NCI-H82 treated with DMSO at 0.1 percent for 48 hours (cell line): ENCODE results near the gene DLG5.

Source experiments
- DNase-seq: peaks from one replicate; lab custom pipeline; 2025; ENCODE audit not compliant: unreplicated experiment; lab: John Stamatoyannopoulos, UW

Gene DLG5

DNA sequence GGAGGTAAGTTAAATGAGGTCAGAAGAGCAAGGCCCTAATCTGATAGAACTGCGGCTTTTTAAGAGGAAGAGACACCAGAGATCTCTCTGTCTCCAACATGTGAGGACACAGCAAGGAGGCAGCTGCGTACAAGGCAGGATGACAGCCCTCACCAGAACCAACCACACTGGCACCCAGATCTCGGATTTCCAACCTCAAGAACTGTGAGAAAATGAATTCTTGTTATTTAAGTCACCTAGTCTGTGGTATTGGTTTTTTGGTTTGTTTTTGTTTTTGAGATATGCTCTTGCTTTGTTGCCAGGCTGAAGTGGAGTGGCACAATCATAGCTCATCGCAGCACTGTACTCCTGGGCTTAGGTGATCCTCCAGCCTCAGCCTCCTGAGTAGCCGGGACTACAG is 127.2 kb downstream of the DLG5 start:
- no peak for DNase-seq

DNA sequence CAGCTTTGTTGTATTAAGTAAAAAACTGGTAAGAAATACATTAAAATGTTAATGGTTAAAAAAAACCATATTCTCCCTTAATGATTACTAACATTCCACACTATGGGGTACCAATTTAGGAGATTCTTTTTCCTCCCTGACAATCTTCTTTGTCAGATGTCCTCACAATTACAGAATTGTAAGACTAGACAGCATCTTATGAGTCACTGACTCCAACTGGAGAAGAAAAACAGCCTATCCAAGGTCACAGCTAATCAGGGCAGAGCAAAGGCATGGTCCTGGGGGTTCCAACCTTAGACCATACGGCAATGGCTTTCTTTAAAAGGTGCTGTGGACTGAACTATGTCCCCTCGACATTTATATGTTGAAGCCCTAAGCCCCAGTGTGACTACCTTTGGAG is 127.6 kb downstream of the DLG5 start:
- DNase-seq = no peak

DNA sequence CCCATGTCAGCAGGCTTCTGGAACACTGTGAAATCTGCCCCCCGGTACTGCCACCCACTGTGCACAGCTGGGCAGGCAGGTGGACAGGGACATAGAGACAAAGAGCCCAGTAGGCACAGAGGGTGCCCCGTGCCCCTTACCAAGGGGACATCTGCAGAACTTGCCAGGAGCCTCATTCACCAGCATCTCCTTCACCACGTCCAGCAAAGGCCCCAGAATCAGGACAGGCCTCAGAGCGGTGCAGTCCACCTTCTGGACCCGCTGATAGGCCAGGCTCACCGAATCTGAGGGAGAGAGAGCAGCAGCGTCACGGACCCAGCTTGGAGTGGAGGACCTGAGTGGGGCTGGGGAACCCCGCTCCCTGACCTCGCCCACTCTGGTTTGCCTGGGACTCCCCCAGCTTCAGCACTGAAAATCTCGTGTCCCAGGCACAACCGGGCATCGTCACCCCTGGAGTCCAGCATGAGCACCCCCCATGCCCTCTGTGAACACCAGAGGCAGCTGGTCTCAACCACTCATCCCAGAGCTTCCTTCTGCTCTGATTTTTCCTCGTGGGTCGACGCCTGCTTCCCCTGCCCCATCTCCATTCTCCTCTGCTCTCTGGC is 130.1 kb downstream of the DLG5 start:
- no peak for DNase-seq

DNA sequence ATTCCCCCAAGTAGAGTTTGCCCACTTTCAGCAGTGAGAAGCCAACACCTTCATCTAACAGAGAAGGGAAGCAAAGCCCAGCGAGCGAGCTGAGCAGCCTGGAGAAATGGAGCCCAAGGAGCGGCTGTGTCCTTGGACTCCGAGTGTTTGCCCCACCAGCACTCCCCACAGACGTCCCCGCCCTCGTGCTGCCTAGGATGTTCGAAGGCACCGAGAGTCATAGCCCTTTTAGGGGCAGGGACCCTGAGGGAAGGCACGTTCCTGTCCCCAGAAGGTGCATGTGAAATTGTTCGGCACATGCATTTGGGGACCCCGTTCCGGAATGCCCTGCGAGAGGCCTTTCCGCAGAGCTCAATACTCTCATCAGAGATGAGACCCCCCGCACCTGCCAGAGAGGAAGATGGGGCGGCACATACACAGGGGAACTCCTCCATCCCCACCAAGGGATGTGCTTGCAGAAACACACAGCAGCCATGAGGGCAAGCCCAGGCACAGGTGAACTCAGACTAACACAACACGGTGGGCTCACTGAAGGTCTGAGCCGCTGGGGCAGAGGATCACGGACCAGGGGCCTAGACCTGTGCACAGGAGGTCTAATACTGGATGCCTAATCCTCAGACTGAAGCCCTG is 131.0 kb downstream of the DLG5 start:
- DNase-seq = no peak

DNA sequence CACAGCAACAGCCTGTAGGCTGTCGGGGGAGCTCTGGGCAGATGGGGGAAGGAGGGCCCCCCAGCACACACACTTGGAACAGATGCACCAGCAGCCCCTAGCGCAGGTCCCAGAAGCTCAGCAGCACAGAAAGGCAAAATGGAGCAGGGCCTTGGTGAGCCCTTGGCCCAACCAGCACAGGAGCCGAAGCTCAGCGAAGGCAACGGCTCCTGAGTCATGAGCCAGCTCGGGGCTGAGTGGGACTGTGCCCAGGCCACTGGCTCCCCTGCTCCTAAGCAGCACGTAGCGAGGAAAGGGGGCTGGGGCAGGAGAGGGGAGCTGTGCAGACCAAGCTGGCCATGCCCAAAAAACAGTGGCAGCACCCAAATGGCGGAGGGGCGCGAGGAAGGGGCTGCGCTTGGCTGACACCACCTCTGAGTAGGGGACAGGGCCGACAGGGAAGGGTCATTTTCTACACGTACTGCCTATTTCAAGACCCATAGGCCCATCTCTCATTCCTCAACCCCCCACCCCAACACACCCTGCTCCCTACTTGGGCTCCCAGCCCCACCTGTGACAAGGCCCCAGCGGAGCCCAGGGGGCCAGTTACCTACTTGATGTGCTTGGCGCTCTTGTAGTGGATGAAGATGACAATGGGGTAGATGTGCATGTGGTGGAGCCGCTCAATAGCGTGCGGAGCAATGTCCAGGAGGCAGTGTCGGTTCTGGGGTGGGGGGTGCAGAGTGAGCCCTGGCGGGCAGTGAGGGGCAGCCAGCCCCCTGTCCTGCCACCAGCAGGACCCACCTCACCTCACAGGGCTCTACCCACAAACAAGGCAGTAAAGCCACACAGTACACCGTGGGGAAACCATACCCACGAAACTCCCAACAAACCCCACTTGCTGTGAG is 132.1 kb downstream of the DLG5 start:
- no peak for DNase-seq

DNA sequence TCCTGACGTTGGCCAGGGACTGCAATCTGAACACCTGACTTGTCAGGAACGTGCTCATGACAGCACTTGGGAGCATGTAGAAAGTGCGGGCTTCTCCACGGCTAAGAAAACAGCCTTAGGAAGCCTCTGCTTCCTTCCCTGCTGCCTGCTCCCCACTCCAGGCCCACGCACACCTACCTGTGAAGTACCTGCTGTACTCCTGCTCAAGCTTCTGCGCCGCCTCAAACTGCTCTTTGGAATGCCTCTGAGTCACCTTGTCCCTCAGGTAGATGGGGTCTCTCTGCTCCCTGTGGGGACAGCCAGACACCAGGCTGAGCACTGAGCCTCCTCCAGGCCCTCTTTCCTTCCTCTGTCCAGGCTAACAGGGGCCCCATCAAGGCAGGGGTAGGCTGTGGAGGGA is 132.7 kb downstream of the DLG5 start:
- DNase-seq = no peak

DNA sequence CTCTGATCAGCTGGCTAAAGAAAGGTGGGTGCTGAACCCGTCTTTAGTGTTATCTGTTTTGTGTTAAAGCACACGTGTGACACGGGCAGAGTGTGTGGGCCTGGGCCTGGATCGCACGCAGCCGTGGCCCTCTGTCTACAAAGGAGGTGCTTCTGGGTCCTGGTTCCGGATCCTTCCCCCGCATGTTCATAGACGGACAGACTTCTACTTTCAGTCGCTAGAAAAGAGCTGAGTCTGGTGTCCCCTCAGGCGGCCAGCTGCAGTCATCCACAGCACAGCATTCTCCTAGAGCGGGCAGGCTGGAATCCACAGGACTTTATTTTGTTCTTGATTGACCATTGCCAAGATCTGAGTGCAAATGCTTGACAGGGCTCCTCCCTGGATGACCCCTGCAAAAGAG is 134.4 kb downstream of the DLG5 start:
- no peak for DNase-seq

DNA sequence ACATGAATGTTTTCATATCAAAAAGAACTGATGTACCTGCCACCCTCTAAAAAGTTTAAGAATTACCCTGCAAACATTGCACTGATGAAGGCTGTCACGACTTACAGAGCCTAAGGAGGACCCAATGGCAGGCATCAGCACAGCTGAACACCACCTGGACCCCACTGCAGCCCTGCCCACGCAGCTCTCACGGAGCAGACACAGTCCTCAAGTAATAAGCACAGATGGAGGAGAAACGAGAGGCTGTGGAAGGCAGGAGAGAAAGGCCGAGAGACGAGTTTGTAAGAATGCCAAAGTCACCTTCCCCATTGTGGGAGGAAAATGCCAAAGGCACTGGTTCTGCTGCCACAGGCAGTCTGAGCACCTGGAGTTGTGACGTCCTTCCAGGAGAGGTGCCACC is 135.0 kb downstream of the DLG5 start:
- no peak for DNase-seq

DNA sequence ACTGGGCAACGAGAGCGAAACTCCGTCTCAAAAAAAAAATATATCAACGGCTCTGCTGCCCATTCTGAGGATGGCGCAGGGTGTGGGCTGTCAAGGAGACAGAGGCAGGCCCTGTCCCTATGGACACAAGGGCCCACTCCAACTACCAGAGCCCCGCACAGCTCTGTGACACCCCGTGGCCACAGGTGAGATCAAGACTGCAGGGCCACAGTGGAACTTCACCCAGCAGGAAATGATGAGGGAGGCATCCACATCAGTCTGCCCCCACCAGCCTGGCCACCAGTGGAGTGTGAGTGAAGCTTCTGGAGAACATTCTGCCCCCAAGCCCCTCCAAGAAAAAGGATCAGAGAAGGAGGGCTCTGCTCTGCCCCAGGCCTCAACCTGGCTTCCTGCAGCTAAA is 136.7 kb downstream of the DLG5 start:
- DNase-seq = no peak

DNA sequence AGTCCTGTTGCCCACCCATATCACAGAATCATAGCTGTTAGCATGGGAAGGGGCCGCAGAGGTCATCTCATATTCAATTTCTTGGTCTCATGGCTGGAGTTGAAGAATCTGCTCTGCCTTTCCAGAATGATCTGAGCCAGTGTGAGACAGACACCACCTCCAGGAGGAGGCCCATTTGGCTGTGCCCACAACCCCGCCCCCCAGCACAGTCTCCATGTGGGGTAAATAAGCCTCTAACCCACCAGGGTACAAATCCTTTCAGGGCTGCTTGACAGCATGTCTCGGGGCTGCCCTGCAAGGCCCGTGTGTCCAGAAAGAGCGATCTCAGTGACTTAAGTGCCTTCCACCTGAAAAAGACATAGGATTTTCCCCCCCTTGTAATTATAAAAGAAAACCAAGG is 137.5 kb downstream of the DLG5 start:
- no peak for DNase-seq

DNA sequence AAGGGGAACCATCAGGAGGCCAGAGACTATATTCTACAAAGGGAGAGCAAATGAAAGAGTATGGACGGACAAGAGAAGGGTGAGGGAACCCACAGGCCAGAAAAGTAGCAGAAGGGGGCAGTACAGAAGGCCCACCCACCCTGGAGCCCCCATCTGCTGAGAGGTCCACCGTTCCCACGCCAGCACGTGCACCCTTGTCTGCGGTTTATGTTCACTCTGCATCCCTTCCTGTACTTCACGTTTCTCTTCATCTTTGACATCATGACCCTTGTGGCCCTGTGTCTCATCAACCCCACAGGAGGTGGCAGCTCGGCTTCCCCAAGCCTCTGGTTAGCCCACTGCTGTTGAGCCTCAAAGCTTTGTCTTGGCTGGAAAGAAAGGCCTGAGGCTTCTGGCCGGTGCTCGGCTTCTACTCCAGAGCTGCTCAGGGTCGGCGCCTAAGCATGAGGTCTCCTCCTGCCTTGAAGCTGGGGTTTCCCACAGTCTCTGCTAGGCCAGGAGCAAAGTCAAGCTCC is 138.0 kb downstream of the DLG5 start:
- no peak for DNase-seq

DNA sequence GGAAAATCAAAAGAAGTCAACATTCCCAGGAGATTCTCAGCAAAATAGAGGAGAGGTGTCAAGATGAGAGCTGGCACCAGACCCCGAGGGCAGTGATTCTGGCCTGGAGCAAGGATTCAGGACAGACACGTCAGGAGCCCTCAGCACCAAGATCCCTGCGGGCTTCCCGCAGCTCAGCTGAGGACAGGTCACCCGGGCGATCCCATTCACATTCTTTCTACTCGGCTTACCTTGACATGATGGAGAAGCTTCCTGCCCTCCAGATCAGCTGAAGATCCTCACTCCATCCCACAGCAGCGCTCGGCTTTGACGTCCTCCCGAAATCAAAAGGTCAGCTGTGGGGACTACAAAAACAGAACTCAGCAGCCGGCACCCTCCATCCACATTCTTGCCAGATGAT is 139.1 kb downstream of the DLG5 start:
- no peak for DNase-seq

DNA sequence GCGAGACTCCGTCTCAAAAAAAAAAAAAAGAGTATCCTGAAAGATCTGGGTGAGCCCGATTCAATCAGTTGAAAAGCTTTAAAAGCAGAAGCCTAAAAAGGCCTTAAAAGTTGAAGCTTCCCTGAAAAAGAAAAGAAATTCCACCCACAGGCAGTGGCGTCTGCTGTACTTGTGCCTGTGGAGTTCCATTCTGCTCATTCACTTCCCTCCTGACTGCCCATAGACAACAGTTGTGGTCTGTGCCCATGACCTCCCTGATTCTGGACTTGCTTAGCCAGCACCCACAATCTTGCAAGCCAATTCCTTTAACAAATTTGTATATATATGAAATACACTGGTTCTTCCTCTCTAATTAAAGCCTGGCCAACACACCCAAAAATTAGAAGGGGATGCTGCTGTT is 141.7 kb downstream of the DLG5 start:
- no peak for DNase-seq

DNA sequence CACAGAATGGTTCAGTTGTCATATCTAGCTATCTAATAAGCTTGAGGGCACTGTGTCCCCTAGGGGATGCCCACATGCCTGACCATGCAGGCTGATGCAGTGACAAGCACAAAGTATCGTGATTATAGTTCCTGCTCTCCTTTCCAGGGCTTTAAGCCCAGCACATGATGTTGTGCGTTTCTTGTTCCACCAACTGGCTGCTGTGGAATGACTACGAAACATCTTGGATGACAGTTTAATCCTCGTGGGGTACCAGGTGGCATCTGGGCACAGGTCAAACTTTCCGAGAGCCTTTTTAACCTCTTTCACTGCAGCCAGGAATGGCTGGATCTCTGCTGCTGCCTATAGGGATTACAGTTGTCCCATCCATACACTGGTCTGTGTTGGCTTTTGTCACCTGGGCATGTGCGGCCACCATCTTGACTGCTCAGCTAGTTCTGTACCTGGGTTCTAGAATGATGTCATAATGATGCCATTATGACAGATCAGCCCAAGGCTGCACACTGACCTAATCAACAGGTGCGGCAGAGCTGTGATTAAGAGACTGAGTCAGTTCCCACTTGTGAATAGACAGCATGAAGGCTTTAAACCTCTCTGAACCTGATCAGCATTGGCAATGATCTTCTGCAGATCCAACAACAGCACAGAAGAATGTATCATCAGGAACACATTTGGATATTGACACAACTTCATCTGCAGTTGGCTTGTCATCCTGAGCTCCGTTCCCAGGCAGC is 144.1 kb downstream of the DLG5 start:
- no peak for DNase-seq

DNA sequence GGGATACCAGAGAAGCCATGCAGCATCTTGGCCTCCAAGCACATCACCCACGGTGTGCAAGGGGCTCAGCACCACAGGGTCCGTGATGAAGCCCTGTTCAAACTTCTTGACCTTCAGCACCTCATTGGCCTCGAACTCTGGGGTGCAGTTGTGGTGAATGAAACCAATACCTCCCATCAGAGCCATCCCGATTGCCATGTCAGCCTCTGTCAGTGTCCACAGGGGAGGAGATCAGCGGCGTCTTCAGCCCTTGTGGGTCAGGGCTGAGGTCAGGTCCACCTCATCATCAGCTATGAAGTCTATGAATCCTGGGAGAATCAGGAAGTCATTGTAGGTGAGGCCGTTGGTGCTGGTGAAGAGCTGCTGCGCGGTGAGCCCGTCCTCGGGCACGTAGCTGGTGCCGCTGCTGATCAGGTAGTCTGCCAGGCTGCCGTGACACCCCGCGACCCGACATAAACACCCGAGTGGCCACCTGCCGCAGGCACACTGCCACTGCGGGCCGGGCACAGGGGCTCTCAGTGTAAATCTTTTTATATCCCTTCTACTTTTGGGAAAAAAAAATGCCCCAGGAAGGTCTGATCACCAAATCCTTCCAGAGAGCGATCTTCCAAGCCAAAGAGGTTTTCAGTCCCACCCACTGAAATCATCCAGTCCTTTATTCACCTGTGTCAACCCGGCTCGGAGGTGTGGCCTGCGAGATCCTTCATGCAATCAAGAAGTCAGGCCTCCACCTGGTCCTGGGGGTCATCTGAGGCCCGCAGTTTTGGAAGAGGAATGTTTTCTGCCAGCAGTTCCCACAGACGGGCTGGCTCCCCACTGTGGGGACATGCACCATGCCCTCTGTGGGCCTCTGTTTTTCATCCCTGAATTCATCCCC is 144.9 kb downstream of the DLG5 start:
- no peak for DNase-seq

DNA sequence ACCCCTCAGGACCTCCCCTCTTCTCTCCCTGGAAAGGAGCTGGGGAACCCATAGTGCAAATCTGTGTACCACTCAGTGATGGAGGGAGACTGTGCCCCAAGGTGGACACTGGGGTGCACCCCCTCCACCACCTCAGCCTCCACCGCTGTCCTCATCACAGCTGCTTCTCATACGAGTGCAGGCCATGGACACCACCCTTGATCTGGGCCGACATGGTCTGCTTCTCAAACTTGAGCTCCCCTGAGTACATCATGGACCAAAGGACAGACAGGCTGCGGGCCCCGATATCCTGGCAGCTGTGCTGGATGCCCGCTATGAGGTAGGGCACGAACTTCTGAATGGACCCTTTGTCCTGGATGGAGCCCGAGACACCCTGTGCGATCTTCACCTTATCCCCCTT is 146.4 kb downstream of the DLG5 start:
- DNase-seq = no peak

DNA sequence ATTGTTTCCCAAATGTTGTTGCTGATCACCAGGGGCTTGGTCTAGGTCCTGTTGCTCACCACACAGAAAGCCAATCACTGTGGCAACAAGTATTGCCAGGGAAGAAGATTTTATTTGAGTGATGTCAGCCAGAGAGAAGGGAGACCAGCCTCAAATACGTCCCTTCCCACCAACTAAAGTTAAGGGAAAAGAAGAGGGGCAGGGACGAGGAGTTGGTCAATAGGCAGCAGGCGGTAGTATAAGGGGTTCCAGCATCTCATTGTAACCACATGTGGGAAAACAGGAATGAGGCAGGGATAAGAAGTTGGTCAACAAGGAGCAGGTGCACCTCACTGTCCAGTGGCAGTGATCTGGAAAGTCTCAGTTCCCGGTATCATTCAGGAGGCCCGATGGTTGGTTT is 150.1 kb downstream of the DLG5 start:
- DNase-seq = no peak

DNA sequence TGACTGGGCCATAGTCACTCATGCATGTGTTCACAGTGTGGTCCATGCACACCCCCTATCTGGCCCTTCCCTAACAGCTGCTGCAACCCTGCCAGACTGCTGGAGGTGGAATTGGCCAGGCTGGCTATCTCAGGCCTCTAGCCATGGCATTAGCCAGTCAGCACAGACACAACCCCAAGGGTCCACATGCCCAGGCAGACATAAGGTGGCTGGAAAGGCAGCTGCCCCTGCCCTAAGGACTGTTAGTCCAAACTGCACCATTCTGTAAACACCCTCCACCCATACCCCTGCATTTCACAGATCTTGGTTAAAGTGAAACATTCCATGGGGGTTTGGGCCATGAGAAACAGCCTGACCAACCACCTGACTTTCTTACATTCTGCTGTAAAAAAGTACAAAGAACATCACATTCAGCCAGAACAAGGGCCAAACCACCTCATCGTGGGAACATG is 151.6 kb downstream of the DLG5 start:
- DNase-seq = no peak

DNA sequence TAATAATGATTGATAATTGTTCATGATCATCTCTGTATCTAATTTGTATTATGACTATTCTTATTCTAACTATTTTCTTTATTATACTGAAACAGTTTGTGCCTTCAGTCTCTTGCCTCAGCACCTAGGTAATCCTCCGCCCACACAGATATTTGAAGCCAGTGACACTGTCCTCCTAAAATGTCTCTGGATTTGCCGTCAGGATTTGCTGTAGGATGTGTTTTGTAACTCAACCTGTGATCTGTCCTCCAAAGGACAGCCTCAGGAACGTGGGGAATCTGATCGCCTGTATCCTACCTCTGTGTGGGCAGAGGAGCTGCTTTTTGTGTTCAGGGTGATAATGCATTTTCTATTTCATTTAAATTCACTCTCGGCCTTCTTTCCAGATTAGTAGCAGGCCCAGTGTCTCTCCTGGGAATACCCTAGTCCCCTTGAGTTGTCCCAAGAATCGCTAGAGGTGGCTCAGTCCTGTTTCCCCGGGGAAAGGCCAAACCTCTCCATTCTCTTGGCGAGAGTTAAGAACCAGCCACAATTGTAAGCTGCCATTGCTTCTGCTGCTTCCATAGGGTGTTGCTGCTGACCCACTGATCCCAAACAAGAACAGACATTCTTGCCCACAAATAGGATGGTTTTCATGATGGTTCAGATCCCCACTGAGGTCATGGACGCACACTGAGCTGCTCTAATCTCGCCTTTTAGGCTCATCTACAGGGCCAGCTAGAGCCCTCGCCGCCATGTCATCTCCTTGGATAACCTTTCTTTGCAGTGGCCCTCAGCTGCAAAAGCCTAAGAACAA is 152.7 kb downstream of the DLG5 start:
- DNase-seq = no peak
